Psoas muscle (tissue), 8 donors: ENCODE data around the gene PDZD2. TPM values are rescaled to one million over a fixed set of nuclear protein-coding genes. Genes with fewer than 3 reads are reported as not detected.
A peak's percentile ranks its signal among the peaks of the same experiment; 100 is the strongest.

Experiments used
- ATAC-seq, 4 donors: fragments of 200-7000 bp; cut with Tn5 transposase; one replicate each; pipeline ENCODE4 v1.9.1; 2020; ENCODE audit warnings: moderate library complexity in 3 of 4, mild to moderate bottlenecking in 2 of 4
- DNase-seq, 2 donors: peaks; one replicate each; pipeline ENCODE4 v3.0.0-alpha.2; 2020
- H3K27ac ChIP-seq: fragments of 200-600 bp; one replicate; pipeline ENCODE4 v1.8.0; 2022
- H3K27me3 ChIP-seq, 3 donors: fragments of 200-600 bp in 1 of 3; one replicate each; pipeline versions ENCODE4 v1.6.1 to v1.8.0; 2013 to 2022; ENCODE audit warnings: low read length in 2 of 3, mild to moderate bottlenecking in 2 of 3, moderate library complexity in 1 of 3; ENCODE audit not compliant: insufficient read depth in 3 of 3
- H3K36me3 ChIP-seq, 2 donors: fragments of 200-600 bp in 1 of 2; one replicate each; pipeline versions ENCODE4 v1.6.1 to v1.8.0; 2013 to 2022; ENCODE audit warnings: low read depth in 1 of 2, mild to moderate bottlenecking in 1 of 2, moderate library complexity in 1 of 2; ENCODE audit not compliant: insufficient read depth in 1 of 2
- H3K4me1 ChIP-seq: fragments of 200-600 bp; one replicate; pipeline ENCODE4 v1.8.0; 2022
- H3K4me3 ChIP-seq: fragments of 200-600 bp; one replicate; pipeline ENCODE4 v1.8.0; 2022; ENCODE audit warnings: mild to moderate bottlenecking
- H3K9me3 ChIP-seq: fragments of 200-600 bp; one replicate; pipeline ENCODE4 v1.8.0; 2022
- WGBS, 3 donors: extraction: QIAGEN DNeasy Blood & Tissue Kit; methylation state at CpG; one replicate each; pipeline versions ENCODE4 v1.1.6 to v1.1.7; 2013; 5-methylcytosine and 5-hydroxymethylcytosine counted together
- intact Hi-C, 2 donors: fragments of 100-400 bp; cut with DNase I; formaldehyde crosslinking; loops; one replicate each; pipeline versions ENCODE4 v1.11.0 to v1.14.2; 2022
- polyA plus RNA-seq, 3 donors: library from polyadenylated mRNA; stranded (reverse); fragments of 200-250 nt; gene quantifications; one replicate each; pipeline ENCODE4 v1.2.3, GENCODE V29; 2013
- total RNA-seq, 4 donors: library from RNA; stranded (reverse); fragmentation: NEBNext Ultra II Directional in 2 of 4; extraction: Animal tissue kit (Norgen Biotek cat#: 25700) in 2 of 4; gene quantifications; one replicate each; pipeline versions ENCODE4 v1.2.1 to v1.2.4, GENCODE V29; 2021 to 2023
- TF ChIP-seq, protein P1 (sequence below): fragments of 200-600 bp; IDR thresholded peaks from one replicate; pipeline ENCODE4 v1.8.0; 2022; ENCODE audit warnings: antibody characterized with exemption
- donor health status: healthy with polysubstance abuse.
- donor health status: DM: no; HTN: no; CAD: no; lungs with moderate emphysema.
- donor health status: Bipolar disorder and iron deficiency.
- donor health status: healthy.
- donor health status: DM: yes; HTN: yes; CAD: no.
- donor health status: DM: no; HTN: no; CAD: no.
- donor health status: DM: no; HTN: no; CAD: no.
- donor health status: DM: yes; HTN: yes; CAD: no.

Gene PDZD2
- total and polyA plus RNA-seq, 7 donors, result 1.4 to 17.5 (median 4.5) TPM

DNA sequence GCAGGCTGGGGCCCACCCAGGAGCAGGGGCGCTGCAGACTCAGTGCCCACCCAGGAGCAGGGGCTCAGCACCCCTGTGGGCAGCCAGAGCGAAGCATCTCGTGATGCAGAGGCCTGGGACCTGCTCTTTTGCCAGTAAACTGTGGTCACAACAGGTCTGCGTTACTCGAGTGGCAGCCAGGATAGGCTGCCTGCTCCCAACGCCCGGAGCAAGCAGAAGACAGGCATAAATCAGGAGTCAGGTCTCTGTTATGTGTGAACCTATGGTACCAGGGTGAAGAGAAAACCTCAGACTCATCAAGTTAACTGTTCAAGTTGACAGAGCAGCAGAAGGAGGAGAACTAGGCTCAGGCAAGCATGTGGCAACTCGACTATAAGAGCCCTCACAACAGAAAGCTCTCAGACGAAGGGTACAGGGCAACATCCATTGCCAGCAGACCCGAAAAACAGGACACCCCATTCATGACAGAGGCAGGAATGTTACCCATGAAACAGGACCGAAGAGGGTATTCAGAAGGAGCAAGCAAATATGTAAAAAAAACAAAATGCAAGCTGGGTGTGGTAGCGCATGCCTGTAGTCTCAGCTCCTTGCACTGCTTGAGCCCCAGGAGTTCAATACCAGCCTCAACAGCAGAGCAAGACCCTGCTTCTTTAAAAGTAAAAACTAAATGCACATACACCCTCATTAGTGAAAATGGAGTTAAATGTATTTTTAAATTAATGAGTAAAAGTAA is 463.5 kb downstream of the PDZD2 start:
- intact Hi-C loops, result no loop called here
- ATAC-seq (no peak), DNase-seq (no peak)
- no peaks in the 10 kb centered on the region for H3K9me3 ChIP-seq
- H3K27ac ChIP-seq, result no peak overlapping the region
- TF ChIP-seq, protein P1, sequence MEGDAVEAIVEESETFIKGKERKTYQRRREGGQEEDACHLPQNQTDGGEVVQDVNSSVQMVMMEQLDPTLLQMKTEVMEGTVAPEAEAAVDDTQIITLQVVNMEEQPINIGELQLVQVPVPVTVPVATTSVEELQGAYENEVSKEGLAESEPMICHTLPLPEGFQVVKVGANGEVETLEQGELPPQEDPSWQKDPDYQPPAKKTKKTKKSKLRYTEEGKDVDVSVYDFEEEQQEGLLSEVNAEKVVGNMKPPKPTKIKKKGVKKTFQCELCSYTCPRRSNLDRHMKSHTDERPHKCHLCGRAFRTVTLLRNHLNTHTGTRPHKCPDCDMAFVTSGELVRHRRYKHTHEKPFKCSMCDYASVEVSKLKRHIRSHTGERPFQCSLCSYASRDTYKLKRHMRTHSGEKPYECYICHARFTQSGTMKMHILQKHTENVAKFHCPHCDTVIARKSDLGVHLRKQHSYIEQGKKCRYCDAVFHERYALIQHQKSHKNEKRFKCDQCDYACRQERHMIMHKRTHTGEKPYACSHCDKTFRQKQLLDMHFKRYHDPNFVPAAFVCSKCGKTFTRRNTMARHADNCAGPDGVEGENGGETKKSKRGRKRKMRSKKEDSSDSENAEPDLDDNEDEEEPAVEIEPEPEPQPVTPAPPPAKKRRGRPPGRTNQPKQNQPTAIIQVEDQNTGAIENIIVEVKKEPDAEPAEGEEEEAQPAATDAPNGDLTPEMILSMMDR, result no peak
- no peak overlapping the region for H3K4me3 ChIP-seq
- 81 to 84% (median 82%) methylated on average over 12 of the region's 12 CpGs for WGBS, 3 donors
- no peaks in the 10 kb centered on the region for H3K27me3 ChIP-seq
- H3K4me1 ChIP-seq, result no peaks in the 10 kb centered on the region
- peaks cover 0 to 95% of the 10 kb centered on the region in 2 donors for H3K36me3 ChIP-seq

DNA sequence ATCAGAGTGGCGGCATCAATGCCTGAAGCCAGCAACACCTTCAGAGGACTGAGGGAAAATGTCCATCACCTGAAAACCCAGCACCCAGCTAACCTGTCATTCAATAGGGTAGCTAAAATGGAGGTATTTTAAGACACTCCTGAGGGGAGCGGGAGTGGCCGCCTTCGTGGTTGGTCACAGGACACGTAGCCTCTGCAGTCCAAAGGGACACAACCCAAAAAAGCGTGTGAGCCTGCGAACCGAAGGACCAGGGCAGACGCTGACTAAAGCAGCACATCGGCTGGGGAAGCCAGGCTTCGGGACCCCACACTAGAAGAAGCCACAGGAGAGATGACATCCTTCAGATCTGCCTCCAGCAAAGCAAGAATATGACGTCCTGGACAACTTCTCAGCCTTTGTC is 464.6 kb downstream of the PDZD2 start:
- DNase-seq (no peak), ATAC-seq (no peak)
- TF ChIP-seq, protein P1, result no peak
- WGBS, 3 donors, result 88 to 95% (median 92%) methylated on average over 12 of the region's 12 CpGs
- Histone ChIP-seq H3K4me3 (no peak overlapping the region), H3K4me1 (no peaks in the 10 kb centered on the region), H3K9me3 (no peaks in the 10 kb centered on the region), H3K36me3 (peaks cover 0 to 97% of the 10 kb centered on the region in 2 donors), H3K27ac (no peak overlapping the region), H3K27me3 (no peaks in the 10 kb centered on the region)
- intact Hi-C loops, result no loop called here

DNA sequence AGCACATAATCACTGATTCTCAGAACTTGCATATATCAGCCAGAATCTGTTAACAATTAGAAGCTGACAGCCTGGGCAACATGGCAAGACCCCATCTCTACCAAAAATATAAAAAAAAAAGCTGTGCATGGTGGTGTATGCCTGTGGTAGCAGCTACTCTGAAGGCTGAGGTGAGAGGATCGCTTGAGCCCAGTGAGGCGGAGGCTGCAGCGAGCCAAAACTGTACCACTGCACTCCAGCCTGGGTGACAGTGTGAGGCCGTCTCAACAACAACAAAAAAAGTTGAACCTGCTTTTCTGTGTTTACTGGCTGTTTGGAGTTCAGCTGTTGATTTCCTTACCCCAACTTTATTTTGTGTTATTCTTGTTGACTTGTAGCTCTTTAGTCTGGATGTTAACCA is 468.4 kb downstream of the PDZD2 start:
- WGBS, 3 donors, result 92 to 94% (median 94%) methylated on average over 4 of the region's 4 CpGs
- ATAC-seq (no peak), DNase-seq (no peak)
- H3K9me3 ChIP-seq, result no peaks in the 10 kb centered on the region
- H3K27me3 ChIP-seq, result no peaks in the 10 kb centered on the region
- no peaks in the 10 kb centered on the region for H3K4me1 ChIP-seq
- no peak overlapping the region for H3K4me3 ChIP-seq
- intact Hi-C loops, result no loop called here
- peaks cover 11 to 98% of the 10 kb centered on the region in 2 donors for H3K36me3 ChIP-seq
- H3K27ac ChIP-seq, result no peak overlapping the region
- TF ChIP-seq, protein P1, result no peak

DNA sequence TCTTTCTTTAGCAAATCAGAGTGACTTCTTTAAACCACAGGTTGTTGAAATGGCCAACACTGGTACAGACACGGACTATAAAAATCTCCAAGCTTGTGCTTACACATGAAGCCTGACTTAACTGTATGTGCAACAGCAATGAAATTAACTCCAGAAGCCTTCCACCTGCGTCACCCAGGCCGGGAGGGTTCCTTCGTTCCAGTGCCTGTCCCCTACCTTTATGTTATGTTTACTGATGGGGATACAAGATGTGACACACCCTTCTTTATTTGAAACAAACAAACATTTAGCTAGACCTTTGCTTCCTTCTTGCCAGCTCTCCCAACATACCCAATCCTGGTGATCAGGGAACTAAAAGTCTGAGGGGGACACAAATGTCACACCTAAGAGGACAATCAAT is 469.2 kb downstream of the PDZD2 start:
- DNase-seq (no peak), ATAC-seq (no peak)
- TF ChIP-seq, protein P1, result no peak
- Histone ChIP-seq H3K4me3 (no peak overlapping the region), H3K27ac (no peak overlapping the region), H3K9me3 (no peaks in the 10 kb centered on the region), H3K36me3 (peaks cover 11 to 95% of the 10 kb centered on the region in 2 donors), H3K4me1 (no peaks in the 10 kb centered on the region), H3K27me3 (no peaks in the 10 kb centered on the region)
- WGBS, 3 donors, result 84 to 92% (median 92%) methylated on average over 4 of the region's 4 CpGs
- intact Hi-C loops, result no loop called here

DNA sequence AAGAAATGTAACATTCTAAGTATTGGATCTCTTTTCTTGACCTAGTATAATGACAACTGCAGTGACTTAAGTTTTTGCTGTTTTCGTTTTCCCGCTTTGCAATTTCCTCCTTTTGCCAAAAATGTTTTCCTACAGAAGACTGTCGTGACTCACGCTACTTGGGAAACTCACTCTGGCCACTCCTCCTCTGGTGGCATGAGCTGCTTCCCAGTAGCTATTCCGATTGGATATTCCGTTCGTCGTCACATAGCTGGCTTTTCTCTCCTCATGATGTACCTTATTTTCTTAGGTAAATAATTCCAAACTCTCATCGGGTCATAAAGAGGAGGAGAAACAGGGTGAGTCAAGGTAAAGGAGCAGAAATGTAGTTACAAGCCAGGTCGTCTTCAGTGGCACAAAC is 470.3 kb downstream of the PDZD2 start:
- DNase-seq, result no peak
- no peak overlapping the region for H3K27ac ChIP-seq
- no peaks in the 10 kb centered on the region for H3K9me3 ChIP-seq
- WGBS, 3 donors, result 89 to 90% (median 89%) methylated on average over 10 of the region's 10 CpGs
- H3K4me3 ChIP-seq, result no peak overlapping the region
- peaks cover 11 to 95% of the 10 kb centered on the region in 2 donors for H3K36me3 ChIP-seq
- peak in 1 of 4 donors; percentile 35 for ATAC-seq
- TF ChIP-seq, protein P1, result no peak
- H3K4me1 ChIP-seq, result no peaks in the 10 kb centered on the region
- no peaks in the 10 kb centered on the region for H3K27me3 ChIP-seq
- intact Hi-C loops, result no loop called here
